KBM-7 (cell line): ENCODE results near the gene KRT4.

Source experiments
- DNase-seq: peaks from one replicate; pipeline ENCODE4 v3.0.0-alpha.2; 2015
- in situ Hi-C: fragments of 300-500 bp; cut with MboI; formaldehyde crosslinking; loops from 2 replicates; pipeline ENCODE4 v1.14.3; 2020; ENCODE audit warnings: low sequenced_read_pairs, low pct_unique_long_range_greater_than_20kb, mixed read lengths

The KRT4 gene

DNA sequence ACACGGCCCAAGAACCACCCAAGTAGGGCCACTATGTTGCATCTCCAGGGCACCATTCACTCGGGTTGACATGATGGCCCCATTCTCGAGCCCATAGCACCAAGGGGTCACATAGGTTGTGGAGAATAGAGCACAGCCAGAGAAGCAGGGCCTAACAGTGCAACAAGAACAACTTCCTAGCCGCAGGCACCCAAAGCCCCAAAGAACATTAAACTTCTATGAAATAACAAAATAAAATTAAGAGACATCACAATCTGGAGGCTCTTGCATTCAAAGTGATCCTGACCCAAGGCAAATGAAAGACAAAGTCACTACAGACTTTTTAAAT is 1.9 kb downstream of the KRT4 start:
- no peak for DNase-seq
- in situ Hi-C loops: no loop called here

DNA sequence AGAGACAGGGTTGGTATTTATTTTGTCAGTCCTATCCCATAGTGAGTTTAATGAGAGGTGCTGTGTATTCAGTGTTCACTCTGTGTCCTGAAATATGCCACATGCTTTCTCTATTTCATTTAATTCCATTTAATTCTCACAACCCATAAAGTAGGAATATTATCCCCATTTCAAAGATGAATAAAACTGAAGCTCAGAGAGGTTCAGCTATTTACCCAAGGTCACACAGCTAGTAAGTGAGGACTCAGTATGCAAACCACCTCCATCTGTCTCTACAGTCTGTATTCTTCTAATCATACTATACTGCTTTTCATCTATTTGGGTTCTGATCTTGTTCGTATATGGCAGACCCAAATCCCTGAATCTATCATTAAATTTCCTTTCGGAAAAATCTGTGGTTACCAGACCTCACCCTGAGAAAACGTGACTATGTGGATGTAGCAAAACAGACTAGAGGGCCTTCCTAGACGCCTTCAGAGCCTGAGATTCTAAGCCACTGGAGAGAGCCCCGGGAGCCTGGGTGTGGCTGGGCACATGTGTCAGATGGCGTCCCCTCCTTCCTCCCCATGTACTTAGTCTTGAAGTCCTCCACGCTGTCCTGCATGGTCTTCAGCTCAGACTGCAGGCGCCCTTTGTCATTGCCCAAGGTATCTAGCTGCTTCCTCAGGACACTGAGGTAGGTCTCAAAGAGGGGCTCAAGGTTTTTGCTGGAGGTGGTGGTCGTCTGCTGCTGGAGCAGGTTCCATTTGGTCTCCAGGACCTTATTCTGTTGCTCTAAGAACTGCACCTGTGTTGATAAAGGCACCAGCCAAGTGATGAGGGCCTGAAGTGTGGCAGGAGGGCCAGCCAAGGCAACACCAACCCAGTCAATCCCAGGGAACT is 2.5 kb downstream of the KRT4 start:
- in situ Hi-C loops: no loop called here
- no peak for DNase-seq

DNA sequence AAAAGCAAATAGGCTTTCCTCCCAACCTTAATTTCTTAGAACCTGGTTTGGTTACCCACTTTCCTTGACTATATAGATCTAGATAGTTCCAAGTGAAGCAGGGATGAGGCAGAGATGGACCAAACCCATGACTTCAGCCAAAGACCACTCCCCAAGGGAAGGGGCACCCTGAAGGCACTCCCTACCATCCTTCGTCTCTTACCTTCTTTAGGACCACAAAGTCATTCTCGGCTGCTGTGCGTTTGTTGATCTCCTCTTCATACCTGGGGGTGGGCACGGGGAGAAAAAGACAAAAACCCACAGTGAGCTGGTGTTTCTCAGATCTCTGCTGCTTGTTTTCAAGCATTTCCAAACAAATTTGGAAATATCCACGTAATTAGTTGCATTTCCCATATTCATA is 3.4 kb downstream of the KRT4 start:
- DNase-seq: no peak
- in situ Hi-C loops: no loop called here

DNA sequence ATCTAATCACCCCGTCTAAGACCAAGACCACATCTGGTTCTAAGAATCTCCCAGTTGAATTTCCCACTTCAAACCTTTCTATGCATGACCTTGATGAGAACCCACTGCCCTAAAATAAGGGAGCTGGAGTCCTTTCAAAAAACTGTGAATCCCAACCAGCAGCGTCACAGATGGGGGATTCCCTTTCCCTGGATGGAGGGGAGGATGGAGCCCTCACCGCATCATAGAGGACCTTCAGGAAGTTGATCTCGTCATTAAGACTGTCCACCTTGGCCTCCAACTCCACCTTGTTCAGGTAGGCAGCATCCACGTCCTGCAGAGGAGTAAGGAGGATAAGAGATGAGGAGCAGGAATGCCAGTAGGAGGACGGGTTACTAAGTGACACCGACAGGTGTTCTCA is 4.8 kb downstream of the KRT4 start:
- in situ Hi-C loops: no loop called here
- no peak for DNase-seq

DNA sequence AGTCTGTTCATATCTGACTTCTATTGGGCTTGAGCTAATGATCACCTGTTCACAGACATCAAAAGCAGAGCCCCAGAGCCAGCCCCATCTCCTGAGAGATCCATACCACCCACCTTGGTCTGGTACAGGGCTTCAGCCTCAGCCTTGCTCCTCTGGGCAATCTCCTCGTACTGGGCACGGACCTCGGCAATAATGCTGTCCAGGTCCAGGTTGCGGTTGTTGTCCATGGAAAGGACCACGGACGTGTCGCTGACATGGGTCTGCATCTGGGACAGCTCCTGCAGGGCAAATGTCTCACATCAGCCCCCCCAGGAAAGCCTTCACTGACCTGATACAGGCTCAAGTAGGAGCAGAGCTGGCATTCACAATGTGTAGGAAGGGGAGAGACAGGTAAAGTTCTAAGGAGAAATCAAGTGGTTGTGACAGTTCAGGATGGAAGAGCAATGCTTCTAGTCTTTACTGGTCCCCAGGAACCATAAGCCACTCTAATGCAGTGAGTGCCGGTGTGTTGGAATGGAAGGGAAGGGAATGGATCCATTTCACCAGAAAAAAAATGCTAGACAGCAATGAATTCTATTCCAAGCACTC is 5.2 kb downstream of the KRT4 start:
- DNase-seq: no peak
- in situ Hi-C loops: no loop called here

DNA sequence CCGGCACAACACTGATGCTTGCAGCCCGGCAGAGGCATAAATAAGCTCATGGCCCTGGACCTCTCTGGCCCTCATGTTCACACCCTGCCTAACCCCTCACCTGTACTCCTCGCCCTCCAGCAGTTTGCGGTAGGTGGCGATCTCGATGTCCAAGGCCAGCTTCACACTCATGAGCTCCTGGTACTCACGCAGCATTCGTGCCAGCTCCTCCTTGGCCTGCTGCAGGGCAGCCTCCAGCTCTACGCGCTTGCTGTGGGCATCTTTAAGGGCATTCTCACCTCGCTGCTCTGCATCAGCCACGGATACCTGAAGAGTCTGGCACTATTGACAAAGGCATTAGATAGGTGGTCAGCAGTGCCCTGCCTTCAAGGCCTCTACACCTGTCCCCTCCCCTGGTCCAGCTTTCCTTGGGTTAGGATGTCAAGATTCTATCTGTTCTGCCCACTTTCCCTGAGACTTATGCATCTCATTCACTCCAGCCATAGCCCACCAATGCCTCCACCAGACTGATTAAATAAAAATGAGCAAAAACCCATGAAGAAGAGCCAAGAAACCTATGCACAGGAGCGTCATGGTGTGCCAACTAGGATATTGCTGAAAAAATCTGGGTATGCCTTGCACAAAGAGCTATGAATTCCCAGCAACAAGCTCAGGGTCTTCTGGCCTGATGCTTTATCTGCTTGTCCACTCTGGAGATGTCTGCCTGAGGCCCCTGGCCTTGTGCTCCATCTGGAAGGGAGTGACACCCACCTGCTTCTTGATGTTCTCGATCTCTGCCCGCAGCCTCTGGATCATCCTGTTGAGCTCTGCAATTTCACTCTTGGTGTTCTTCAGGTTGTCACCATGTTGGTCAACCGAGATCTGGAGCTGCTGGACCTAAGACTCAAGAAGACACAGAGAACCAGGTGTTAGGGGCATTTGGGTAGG is 6.1 kb downstream of the KRT4 start:
- no peak for DNase-seq
- in situ Hi-C loops: no loop called here

DNA sequence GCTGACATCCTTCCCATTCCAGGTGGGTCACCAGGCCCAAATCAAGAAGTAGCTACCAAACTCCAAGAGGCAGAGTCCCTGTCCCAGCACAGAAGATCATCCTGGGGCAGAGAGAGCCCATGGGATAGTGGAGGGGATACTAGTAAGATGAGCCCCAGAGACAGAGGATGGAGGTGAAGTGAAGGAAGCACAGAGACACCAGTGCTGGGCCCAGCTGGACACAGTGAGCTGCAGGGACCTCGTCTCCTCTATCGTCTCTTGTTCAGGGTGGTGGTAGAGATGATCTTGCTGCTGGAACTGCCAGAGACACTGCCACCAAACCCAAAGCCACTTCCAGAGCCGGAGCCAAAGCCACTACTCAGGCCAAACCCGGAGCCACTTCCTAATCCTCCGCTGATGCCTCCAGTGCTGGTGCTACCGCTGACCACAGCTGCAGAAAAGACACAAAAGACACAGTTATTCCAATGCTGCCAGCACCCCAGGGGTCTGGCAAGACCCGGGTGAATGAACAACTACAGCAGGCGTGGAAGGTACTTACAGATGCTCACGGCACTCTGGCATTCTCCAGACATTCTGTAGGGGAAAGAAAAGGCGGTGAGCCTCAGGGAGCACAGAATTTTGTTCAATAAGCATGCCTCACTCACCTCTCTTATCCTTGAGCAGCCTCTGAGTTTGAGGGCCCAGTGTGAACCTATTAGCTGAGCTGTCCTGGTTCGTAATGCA is 6.9 kb downstream of the KRT4 start:
- DNase-seq: no peak
- in situ Hi-C loops: no loop called here

DNA sequence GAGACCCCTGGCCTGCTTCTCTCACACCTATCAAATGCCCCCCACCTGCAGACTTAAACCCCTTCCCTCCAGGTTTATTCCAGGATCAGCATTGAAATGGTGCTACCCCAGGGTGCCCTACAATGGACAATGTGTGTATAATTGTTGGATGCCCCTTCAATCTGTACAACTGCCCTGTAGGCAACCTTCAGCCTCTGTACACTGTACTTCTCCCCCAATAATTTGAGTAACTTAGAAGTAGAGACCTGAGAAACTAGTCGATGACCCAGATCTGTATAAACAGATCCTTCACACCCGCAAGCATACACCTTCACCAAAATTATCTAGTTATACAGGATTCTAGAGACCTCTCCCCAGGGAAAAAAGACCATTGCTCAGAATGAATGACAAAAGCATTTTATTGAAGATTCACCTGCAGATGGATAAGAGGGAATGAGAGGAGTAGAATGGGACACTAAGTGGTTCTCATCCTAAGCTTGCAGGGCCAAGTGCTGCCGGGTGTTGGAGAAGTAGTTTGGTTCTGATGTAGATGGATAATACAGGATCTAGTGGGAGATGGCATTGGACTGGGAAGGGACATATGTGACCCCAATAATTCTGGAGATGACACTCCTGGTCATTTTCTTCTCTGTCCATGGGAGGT is 7.6 kb downstream of the KRT4 start:
- in situ Hi-C loops: no loop called here

DNA sequence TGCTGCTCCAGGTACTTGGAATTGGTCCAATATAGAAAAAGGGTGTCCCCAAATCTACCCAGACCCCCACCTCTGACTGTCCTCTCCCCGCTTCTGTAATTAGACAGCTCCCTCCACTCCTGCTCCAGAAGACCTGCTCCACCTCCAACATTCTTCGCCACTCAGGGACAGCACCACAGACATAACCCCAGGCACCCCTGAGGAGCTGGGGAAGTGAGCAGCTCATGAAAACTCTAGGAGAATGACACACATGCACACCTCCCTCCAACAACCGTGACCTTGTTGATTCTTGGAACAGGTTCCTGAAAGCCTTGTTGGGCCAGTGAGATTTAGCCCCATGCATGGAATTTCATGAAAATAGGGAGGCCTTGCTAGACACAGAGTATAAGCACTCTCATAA is 8.2 kb downstream of the KRT4 start:
- in situ Hi-C loops: no loop called here
- no peak for DNase-seq

More for the DNA sequence above, 7.6 kb downstream of the KRT4 start:
- no peak for DNase-seq

DNA sequence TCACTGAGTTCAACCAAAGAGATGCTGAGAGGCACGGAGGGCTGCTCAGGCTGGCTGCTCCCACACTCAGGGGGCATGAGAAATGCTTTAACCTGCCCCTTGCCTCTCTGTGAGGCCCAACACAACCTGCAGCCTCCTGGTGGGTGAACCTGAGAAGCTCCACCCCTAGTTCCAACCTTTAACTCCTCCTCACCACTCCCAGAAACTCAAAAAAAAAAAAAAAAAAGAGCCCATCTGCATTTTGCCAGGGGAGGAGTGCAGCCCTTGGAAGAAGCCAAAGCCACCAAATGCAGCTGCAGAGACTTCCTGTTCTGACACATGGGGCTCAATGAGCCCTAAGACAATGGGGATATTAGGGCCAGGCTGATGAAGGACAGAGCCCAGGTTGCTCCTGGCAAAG is 8.9 kb downstream of the KRT4 start:
- in situ Hi-C loops: no loop called here
- DNase-seq: peak; percentile 12

DNA sequence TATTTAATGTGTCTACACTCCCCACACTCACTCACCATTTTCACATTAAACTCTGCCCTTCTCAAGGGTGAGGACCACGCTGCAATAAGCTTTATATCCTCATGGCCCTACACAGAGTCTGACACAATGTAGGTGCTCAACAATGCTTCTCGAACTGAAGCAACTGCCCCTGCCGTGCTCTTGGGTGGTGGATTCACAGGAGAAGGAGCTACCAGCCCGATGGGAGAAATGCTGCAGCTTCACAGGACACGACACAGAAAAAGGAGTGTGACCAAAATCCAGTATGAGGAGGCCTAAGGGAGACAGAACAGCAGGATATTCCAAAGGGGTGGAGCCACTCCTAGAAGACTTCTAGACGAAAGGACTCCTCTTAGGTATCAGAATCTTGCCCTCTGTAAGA is 11.5 kb downstream of the KRT4 start:
- in situ Hi-C loops: no loop called here
- DNase-seq: no peak

DNA sequence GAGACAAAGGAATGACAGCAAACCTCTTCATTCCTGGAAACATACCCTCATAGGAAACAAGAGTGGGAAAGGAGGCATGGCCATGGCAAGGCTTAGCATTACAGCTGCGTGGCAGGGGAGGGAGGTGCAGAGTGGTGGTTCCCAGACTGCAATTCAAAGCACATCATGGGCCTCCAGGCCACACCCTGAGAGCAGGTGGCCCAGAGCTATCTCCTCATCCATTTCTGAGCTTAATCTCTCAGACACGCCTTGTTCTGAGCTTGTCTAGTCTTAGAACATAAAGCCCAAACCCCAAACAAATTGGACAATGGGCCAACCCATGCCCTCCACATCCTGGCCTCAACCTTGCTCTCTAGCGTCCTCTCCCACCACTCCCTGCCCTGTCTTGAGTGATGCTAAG is 12.1 kb downstream of the KRT4 start:
- DNase-seq: no peak
- in situ Hi-C loops: no loop called here

DNA sequence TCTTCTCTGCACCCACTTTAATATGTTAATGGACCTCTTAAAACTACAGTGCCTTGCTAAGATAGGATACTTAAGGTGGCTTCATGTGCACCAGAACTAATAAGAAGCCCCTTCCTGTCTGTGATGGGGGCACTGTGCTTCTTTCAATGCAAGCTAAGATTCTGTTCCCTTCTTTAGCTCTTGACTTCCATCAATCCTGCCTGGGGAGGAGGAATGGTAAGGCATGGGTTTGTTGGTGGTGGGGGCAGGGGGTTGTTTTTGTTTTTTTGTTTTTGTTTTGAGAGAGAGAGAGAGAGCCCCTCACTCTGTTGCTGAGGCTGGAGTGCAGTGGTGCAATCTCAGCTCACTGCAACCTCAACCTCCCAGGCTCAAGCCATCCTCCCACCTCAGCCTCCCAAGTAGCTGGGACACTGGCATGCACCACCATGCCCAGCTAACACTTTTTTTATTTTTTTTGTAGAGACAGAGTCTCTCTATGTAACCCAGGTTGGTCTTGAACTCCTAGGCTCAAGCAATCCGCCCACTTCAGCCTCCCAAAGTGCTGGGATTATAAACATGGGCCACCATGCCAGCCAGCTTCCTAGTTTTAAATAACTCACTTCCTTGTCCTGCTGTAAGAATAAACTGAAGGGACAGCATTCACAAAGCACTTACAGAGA is 13.5 kb downstream of the KRT4 start:
- DNase-seq: no peak
- in situ Hi-C loops: no loop called here

DNA sequence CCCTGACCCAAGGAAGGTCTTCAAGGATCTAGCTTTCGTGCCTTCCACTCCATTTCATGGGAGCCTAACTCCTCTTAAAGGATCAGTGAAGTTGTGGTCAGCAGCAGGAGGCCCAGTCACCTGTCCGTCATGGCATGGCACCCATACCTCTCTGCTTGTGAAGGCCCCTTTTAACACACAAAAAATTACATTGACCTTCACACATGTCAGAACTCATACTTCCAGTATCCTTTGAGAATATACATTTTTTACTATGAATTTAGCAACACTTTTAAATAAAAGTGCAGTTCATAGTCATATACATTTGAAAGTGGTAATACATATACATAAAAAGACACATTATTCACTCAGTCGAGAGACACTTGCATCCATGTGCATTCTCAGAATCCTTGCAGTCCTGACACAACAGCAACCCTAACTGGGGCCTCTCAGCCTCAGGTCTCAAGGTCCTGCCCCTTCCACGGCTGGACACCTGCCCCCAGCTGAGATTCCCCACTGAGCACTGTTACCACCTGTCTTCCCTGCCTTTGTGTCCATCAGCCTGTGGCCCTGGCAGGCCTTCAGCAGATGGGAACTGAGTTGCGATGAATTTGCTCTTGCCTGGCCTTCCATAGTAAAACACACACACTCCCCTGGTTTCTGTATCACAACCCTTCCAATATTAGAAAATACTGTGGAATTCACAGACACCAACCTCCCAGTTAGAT is 14.3 kb downstream of the KRT4 start:
- no peak for DNase-seq
- in situ Hi-C loops: no loop called here

DNA sequence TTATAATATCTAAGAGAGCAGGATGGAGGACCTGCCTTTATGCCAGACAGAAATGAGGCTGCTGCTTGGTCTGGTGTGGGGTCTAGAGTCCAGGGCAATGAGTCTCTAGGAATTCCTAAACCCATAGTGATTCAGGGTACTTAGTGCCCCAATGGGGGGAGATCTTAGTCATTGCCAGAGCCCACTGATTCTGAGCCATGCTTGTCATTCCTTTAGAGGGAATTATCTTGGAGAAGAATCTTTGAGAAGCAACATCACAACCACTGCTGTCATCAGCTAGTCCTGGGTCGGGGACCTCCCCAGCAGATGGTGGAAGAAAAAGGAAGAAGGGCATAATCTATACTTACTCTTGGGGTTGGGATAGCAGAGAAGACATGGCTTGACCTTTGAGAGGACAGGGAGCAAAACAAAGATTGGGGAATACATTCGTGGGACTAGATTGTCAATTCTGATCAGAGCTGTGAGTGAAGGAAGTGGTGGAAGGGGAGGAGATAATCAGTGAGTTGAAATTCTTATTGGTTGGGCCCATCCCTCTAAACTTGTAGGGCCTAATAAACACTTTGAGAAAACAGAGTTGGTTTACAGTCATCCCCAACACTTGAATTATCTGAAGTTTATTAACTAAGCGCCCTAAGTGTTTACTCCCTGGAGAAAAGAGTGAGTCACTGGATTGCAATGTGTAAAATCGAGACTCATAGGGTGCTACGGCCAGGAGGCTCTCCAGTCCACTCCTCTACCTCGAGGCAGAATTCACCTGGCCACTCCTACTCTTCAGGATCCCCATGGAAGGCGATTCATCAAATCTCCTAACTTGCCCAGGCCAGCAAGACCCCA is 15.0 kb downstream of the KRT4 start:
- no peak for DNase-seq
- in situ Hi-C loops: no loop called here

DNA sequence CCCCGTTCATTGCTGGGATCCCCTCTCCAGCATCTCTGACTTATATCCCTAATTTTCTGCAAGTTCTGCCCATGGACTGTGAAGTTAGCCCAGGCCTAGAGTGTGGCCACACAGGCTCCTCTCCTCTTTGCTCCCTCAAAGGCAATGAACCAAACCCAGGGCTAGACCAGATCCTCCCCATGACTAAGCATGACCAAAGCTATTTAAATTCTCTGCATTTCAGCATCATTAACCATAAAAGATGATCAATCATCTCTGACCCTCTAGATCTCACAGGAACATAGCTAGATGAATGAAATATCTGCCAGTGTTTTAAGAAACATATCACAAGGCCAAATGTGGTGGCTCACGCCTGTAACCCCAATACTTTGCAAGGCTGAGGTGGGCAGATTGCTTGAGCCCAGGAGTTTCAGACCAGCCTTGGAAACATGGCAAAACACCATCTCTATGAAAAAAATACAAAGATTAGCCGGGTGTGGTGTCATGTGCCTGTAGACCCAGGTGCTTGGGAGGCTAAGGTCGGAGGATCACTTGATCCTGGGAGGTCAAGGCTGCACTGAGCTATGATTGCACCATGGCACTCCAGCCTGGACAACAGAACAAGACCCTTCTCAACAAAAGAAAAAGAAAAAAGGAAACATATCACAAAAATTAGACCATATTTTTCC is 15.8 kb downstream of the KRT4 start:
- in situ Hi-C loops: no loop called here
- DNase-seq: no peak

DNA sequence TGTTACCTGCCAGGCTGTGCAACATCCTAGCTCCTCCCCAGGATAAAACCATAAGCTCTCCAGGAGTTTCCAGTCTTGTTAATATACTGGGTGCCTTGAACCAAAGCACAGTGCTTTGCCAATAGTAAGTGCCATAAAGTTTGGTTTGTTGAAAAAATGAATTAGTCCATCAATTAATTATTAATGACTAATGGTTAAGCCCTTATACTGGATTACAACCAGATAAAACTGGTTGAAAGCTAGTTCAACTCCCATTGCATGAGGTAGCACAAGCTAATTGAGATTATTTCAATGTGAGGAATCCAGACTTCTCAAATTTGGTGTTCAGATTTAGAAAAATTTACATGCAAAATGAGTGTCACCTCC is 16.4 kb downstream of the KRT4 start:
- no peak for DNase-seq
- in situ Hi-C loops: no loop called here
